GM18909 (cell line): ENCODE data around the gene MRGPRD.

Experiments used
- ATAC-seq: cut with Tn5 transposase; IDR thresholded peaks from one replicate; pipeline ENCODE4 v1.9.1; 2021; ENCODE audit warnings: mild to moderate bottlenecking; ENCODE audit not compliant: unreplicated experiment, poor library complexity

The MRGPRD gene, protein sequence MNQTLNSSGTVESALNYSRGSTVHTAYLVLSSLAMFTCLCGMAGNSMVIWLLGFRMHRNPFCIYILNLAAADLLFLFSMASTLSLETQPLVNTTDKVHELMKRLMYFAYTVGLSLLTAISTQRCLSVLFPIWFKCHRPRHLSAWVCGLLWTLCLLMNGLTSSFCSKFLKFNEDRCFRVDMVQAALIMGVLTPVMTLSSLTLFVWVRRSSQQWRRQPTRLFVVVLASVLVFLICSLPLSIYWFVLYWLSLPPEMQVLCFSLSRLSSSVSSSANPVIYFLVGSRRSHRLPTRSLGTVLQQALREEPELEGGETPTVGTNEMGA

DNA sequence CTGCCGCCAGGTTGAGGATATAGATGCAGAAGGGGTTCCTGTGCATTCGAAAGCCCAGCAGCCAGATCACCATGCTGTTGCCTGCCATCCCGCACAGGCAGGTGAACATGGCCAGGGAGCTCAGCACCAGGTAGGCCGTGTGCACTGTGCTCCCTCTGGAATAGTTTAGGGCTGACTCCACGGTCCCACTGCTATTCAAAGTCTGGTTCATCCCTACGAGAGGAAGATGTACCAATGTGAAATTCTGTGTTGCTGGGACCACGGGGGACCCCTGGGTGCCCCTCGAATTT, at the start of gene MRGPRD:
MRGPRD (minus strand) TSS at position 211 of the 290 bp plus-strand sequence; CDS start at position 211, 0 bp downstream.
- no peak for ATAC-seq

DNA sequence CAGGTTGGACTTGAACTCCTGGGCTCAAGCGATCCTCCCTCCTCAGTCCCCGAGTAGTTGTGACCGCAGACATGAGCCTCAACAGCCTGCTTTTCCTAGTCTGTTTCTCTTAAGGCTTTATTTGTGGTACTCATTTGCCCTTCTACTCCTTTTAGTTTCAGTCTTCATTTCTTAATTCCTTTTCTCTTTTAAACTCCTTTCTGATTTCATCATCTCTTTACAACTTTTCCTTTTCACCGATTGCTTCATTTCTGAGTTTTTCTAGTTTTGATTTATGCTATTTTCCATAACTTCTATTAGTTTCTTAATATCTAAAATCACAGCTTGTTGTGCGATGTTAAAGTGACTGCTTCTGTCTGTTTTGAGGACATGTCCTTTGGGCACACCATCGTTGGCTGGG, 49.5 kb upstream of the MRGPRD start:
- ATAC-seq = no peak

DNA sequence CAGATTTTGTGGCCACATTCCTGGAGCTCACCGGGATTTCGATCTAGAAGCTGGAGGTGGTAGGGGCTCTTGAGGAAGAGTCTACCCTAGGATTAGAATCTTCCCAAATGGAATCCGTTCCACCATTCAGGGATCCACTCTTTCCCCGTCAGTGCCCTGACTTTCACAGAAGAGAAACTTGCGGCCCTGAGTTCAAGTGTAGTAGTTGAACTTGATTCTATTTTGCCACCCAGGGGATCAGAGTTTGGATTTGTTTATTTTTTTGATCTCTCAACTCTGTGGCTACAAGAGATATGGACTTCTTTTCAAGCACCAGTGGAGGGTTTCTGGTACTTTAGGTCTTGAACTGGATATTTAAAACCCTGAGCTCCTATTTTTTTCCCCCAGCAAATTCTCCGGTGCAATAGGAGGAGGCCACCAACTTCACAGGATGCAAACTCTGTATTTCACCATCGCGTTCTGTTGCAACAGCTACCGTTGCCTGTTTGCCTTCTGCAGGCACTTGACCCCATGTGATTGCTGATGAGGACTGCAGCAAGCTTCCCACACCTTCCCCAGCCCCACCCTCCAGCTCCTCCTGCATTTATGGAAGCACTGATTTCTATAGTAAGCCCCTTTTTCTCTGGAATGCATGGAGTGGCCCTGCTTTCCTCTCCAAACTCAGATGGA, 47.1 kb upstream of the MRGPRD start:
- no peak for ATAC-seq

DNA sequence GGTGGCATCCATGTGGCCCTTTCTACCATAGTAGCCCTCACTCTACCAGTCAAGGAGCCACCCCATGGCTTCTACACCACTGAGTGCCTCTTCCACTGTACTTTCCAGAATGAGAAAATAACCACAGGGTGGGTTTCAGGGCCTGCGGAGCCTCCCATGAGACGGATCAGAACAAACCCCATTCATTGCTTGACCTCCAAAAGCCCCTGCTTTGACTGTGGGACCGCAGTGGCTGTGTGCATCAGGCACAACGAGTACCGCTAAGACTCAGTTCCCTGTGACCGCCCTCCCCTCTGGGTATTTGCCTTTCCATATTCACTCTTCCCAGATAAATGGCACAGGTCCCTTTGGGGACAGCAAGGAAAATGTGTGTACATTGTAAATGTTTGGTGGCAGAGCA, 43.7 kb upstream of the MRGPRD start:
- no peak for ATAC-seq

DNA sequence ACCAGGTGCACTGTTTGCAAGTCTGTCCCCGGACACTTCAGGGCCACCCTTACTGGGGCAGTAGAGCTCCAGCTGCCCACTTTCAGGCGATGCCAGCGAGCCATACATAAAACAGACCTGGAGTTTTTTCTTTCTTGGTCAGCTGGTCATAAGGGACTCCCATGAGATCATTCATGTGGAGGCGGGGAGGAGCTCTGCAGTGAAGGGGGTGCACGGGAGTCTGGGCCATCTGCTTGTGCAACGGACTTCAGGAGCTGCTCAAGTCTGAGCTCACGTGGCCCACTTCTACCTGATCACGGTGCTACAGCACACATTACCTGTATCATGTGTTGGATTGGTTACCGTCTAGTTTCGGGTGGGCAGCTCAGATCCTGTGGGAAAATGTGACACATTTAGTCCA, 41.5 kb upstream of the MRGPRD start:
- no peak for ATAC-seq

DNA sequence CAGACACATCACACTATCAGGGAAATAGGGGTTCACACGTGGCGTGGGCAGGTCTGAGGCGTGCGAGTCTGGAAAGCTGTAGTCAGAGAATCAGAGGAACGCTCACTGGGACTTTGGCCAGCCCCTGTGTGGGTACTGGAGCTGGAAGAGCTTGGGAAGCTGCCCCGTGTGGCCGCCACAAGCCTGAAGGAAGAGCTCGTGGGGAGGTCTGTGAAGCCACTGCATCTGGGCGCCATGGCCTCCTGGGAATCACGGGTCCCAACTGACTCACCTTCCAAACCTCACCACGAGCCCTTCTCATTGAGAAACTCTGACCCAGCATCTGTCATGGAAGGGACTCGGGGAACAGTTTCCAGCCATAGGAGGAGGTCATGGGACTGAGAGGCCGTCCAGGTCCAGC, 38.1 kb upstream of the MRGPRD start:
- no peak for ATAC-seq

DNA sequence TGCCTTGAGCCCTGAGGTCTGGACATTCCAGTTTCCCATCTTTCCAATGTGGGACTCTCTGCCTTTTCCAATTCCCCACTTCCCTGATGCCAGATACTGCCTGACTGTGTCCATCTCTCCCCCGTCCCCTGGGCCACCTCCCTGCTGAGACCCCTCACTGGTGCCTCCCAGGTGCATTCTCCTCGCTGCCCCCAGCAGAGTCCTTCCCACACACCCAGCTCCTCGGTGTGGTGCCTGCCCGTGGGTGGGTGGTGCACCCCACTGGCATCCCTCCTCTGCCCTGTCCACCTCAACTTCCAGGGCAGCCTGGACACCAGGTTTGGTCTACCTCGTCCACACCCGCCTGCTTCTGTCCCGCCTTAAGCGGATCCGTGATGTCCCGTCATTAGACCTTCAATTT, 37.2 kb upstream of the MRGPRD start:
- ATAC-seq = no peak

DNA sequence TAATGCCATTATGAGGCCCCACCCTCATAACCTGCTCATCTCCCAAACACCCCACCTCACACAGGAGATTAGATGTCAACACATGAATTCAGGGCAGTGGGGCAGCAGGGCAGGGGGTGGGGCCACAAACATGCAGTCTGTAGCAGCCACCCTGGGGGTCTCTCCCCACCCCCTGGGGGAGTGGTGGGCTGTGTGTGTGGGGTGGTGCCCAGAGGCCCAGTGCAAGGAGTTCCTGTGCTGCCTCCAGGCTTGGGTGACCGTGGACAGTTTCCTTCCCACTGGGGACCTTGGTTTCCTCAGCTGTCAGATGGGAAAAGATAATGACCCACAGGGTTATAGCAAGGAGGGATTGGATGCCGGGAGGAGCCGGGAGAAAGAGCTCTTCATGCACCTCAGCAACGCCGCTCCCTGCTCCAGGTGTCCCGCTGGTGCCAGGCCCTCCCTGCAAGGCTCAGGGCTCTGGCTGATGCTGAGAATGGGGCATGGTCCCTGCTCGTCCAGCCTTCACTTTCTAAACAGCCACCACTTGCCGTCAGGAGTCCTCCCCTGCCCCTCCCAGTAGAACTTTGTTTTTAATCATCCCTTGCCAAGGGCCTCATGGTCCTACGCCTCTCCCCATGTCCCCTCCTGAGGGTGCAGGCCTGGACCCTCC, 34.2 kb upstream of the MRGPRD start:
- ATAC-seq = no peak

DNA sequence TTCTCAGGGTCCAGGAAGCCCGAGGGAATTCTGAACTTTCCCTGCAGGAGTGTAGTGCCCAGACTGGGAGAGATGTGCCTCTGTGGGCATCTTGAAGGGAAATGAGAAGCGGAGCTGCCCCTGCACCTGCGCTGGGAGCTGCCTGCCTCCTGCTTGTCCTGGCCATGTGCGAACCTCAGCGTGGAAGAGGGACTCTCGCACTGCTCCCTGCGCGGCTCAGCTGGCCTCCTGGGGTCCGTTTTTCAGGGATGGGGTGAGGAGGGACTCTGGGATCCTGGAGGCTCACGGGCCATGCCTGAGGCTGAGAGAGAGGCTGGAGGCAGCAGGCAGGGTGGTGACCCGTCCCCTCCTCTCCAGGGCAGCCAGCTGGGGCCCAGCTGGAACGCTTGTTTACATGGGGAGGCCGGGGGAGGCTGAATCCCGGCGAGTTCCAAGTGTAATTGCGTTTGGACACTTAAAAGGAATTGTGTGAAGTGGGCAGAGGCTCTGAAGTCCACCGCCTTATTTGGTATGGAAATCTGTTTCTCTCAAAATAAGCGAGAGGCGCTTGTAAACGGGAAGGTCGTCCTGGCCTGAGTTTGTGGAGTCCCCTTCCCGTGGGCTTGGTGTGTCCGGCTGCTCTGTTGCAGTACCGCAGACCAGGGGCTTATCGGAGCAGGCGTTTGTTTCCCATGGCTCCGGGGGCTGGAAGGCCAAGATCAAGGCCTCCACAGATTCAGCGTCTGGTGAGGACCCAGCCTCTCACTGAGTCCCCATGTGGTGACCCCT, 33.5 kb upstream of the MRGPRD start:
- ATAC-seq = no peak

DNA sequence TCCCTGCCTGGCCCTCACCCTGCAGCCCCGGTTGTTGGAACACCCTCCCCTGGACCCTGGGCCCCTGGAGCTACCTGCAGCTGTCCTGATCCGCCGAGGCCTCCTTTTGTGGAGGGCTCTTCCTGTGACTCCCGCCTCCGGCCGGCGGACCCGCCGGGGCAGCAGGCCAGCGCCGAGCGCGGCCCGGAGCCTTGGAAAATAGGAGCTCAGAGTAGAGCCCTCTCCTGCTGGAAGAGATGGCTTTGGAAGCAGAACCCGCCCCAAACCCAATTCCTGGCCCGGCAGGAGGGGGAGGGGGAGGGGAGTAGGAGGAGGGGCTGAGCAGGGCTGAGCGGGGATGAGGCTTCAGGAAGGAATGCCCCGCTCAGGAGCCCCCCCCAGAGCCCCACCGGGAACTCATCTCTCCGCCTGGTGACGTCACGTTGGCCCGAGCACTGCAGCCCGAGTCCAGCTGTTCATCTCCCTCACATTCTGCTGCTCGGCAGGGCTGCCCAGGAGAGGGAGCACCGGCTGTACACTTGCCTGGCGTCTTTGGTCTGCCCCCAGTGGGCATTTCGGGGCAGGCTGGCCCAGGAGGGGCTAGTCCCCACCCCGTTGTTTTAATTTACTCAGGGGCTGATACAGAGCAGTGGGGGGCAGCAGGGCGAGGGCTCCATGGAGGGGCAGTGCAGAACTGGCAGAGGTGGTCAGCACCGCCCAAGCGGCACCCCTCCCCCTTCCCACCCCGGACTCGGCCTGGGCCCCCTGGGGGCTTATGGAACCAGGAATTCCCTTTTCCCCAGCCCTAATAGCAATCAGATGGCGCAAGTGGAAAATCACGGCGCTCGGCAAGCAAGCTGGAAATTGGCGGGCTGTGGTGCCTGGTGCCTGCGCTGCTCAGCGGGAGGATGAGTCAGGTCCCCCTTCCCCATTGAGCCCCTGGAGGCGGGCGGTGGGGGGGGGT, 32.5 kb upstream of the MRGPRD start, which contains the start of gene MRGPRF:
MRGPRF (minus strand) TSS at position 238 of the 943 bp plus-strand sequence. CDS start 3,345 bp downstream, outside the sequence.
- ATAC-seq = no peak

DNA sequence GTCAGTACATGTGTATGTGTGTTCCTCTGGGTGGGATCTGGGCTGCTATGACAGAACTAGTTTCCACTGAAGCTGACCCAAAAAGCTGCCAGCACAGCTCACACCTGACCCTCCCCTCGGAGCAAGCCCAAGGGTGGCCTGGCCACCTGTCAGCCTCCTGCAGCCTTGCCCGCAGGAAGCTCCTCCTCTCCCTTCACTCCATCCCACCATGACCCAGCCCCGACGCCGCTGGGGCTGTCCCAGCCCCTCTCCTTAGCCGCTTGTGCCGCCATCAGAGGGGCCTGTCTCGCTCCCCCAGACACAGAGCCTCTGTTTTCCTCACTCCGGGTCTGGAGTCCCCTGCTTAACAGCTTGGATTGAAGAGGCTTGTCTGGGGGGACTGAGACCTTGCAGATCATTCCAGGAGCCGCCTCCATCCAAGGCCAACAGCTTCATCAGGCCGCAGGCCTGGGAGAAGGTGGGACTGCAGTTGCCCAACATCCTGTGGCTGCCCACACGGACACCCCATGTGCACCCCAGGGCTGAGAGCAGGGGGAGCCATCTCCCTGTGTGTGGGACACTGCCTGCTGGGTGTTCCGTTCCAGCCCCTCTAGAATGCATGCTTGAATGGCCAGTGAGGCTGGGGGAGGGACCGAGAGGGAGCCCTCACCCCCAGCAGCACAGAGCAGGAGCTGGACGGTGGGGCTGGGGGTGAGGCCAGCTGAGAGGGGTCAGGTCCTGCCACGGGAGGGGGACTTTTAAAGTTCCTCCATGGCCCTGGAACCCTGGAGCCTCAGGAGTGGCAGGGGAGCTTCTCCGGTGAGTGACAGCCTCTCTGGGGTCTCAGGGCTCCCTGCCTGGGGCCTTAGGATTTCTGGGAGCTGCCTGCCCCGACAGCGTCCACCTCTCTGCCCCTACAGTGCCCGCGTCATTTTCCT, 31.6 kb upstream of the MRGPRD start:
- no peak for ATAC-seq

DNA sequence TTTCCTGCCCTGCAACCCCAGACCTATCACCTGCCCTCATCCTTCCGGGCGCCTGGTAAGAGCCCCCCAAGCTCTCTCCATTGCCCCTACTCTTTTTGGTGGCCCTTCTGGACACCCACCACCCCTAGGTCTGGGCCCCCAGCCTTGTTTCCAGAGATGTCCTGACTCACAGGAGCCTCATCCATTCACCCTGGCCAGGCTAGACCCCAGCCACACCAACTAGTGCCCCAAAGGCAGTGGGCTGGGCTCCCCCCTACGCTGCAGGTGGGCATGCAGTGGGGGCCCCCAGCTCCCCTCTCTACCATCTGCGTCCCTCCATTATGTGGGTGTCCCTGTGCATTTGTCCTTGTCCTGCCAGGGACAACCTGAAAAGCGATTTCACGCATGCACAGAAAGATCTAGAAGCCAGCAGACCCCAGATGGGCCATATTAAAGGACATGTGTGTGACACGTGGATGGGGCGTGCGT, 30.9 kb upstream of the MRGPRD start:
- no peak for ATAC-seq

DNA sequence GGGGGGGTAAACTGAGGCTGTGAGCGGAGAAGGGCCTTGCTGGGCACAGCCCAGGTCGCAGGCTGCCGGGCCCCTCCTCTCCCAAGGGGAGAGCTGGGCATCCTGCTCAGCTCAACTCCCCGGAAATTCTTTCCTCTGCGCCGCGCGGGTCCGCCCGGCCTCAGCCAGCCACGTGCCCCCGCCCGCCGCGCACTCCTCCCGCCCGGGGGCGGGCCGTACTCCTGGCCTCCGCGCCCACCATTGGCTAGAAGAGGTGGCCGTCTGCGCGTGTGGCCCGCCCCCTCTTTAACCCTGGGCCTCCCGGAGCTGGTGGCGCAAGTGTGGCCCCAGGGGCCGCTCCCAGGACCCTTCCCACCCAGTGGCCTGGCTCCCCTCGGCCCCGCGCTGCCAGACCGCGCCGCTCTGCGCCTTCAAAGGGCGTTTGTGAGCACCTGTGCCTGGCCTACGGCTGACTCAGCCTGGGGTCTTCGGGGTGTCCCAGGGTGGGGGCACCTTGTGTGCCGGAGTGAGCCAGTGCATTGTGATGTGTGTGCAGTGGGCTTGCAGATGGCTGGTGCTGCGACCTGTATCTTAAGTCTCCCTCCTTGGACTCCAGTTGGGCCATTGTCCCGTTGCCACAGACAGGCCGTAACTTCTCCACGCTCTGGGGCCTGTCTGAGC, 30.3 kb upstream of the MRGPRD start:
- ATAC-seq = no peak

DNA sequence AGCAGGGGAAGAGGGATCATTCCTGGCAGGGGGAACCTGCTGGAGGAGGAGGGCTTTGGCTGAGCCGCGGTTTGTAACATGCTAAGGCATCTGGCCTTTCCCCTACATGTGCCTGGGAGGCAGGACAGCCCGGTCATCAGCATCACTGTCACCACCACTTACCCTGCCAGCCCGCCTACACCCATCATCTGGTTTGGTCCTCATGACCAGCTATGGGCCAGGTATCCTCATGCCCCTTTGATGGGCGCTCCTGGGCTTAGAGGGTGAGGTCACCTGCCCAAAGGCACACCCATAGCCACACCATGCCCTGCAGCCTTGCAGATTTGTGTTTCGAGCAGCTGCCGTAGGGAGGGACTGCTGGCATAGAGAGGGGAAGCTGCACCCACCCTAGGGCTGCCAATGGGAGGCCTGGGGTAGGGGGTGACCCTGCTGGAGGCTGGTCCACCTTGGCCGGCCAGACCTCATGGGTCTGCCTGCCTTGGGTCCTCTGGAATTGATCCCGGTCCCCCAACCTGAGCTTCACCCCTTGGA, 29.6 kb upstream of the MRGPRD start:
- no peak for ATAC-seq

DNA sequence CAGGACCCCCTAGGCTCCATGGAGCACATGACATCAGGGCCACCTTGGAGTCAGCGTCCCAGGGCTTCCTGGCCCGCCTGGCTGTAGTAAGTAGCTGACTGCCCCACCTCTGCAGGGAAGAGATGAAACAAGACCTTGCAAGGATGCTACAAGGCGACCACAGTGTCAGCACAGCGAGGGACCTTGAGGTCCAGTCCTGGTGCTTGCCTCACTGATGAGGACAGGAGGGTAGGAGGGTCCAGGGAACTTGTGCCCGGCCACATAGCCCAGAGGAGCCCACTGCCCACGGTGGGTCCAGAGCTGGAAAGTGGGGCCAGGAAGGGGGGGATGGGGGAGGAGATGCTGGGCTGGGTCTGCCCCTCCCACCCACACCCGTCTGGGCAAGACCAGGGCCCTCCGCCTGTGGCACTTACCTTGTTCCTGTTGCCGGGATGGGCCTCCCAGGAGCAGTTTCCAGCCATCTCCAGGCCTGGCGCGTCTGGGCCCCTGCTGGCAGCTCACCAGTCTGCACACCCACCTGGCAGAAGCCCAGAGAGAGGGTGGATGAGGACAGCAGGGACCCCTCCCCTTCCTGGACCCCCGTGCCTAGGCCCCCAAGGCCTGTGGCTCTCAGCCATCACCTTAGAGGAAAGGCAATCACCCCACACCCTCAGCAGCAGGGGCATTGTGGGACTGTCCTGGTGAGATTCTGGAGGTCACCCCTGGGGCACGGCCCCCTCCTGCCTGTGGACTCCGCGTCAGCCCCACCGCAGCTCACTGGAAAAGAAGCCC, 28.8 kb upstream of the MRGPRD start:
- no peak for ATAC-seq

DNA sequence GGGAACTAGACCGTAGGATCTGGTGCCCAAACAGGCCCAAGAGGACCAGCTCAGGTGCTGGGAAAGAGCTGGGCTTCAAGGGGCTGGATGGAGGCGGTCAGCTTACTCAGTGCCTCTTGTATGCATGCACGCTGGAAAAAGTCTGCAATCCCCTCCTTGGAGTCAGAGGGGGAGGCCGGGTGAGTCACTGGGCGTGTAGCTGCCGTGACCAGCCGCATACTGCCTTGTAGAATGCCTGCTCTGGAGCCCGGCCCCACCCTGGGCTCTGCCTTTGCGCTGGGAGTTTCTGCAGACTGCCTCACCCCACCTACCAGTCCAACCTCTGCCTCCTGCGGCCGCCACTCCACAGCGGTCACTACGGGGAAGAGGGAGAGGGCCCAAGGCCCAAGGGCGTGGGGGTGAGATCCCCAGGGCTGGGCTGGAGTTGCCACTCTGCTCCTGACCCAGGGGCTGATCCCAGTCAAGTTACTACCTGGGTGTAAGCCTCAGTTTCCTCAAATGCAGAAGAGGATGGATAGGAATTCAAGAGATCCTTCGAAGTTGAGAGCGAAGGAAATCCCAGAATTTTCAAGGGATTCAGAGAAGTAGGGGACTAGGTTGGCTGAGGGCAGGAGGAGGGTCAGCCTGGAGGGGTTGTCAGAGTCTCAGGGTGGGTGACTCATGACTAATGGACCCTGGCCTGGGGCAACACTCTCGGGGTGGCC, 28.1 kb upstream of the MRGPRD start:
- ATAC-seq = no peak

DNA sequence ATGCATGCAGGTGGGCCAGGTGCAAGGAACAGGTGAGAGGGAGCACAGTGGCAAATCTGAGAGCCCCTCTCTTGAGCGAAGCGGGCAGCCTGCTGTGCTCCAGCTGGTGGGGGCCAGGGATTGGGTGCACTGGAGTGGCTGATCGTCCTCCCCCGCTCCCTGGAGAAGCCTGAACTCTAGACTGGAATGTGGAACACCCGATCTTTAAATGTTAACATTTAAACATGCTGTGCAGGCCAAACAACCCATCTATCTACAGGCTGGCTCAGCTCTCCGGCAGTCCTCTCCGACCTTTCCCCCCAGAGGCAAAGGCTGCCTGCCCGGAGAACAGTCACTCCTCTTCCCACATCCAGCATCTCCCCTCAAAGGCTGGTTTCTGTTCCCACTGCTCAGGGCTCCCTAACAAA, 27.2 kb upstream of the MRGPRD start:
- no peak for ATAC-seq
